ENCODE data around the gene DOCK3. TPM values are rescaled to one million over a fixed set of nuclear protein-coding genes. Genes with fewer than 3 reads are reported as not detected.

Gene DOCK3
- under 1 TPM; 0.02 to 0.32 TPM for total RNA-seq

- no peak for TF ChIP-seq CTCF (IDR thresholded peaks at IDR 0.05)
- Histone ChIP-seq H3K4me3 (peak within 1 kb of the TSS; percentile 23), H3K9ac (ENCODE audit: low read depth in 2 of 2, low read length in 2 of 2) (no peak within 1 kb of the TSS), H3K36me3 (no peaks in the 10 kb centered on the region), H3K27me3 (peaks cover 39% of the 10 kb centered on the region), H3K9me3 (no peaks in the 10 kb centered on the region), H3K4me1 (no peaks in the 10 kb centered on the region), H3K27ac (no peak within 1 kb of the TSS)
- peak; percentile 40 for DNase-seq
- intact Hi-C loops (cut with DNase I) = no loop called here
Measured at GRCh38 chr3:50674349-50675178, at the start of gene DOCK3. DOCK3 (plus strand) TSS chr3:50674927; CDS start chr3:50675264, 337 bp downstream.

- Histone ChIP-seq H3K4me3 (no peak overlapping the region), H3K27me3 (no peaks in the 10 kb centered on the region), H3K36me3 (no peaks in the 10 kb centered on the region), H3K9ac (ENCODE audit: low read depth in 2 of 2, low read length in 2 of 2) (peak overlapping the region; percentile 4 to 29), H3K27ac (no peak overlapping the region), H3K9me3 (no peaks in the 10 kb centered on the region), H3K4me1 (peaks cover 5% of the 10 kb centered on the region)
- intact Hi-C loops (cut with DNase I) = no loop called here
- TF ChIP-seq CTCF (IDR thresholded peaks at IDR 0.05) = no peak
- no peak for DNase-seq
Measured at GRCh38 chr3:50625231-50626182, 49.2 kb upstream of the DOCK3 start.

GRCh38 chr3:50626401-50626800 lies 48.3 kb upstream of the DOCK3 start:
- DNase-seq = no peak
- Histone ChIP-seq H3K4me3 (no peak overlapping the region), H3K27me3 (no peaks in the 10 kb centered on the region), H3K27ac (no peak overlapping the region), H3K36me3 (no peaks in the 10 kb centered on the region), H3K4me1 (peaks cover 5% of the 10 kb centered on the region), H3K9ac (ENCODE audit: low read depth in 2 of 2, low read length in 2 of 2) (no peak overlapping the region), H3K9me3 (no peaks in the 10 kb centered on the region)
- TF ChIP-seq CTCF (IDR thresholded peaks at IDR 0.05) = no peak
- intact Hi-C loops (cut with DNase I) = no loop called here

GRCh38 chr3:50627407-50628051 lies 47.2 kb upstream of the DOCK3 start:
- intact Hi-C loops (cut with DNase I) = no loop called here
- no peak overlapping the region for H3K9ac ChIP-seq (ENCODE audit: low read depth in 2 of 2, low read length in 2 of 2)
- no peaks in the 10 kb centered on the region for H3K9me3 ChIP-seq
- peaks cover 5% of the 10 kb centered on the region for H3K4me1 ChIP-seq
- no peak for DNase-seq
- H3K36me3 ChIP-seq = no peaks in the 10 kb centered on the region
- no peak overlapping the region for H3K27ac ChIP-seq
- no peaks in the 10 kb centered on the region for H3K27me3 ChIP-seq
- H3K4me3 ChIP-seq = no peak overlapping the region
- no peak for TF ChIP-seq CTCF (IDR thresholded peaks at IDR 0.05)

- Histone ChIP-seq H3K27ac (no peak overlapping the region), H3K4me1 (peaks cover 5% of the 10 kb centered on the region)
Measured at GRCh38 chr3:50628601-50629000, 46.1 kb upstream of the DOCK3 start.

More at GRCh38 chr3:50628601-50629000, 46.1 kb upstream of the DOCK3 start:
- Histone ChIP-seq H3K36me3 (no peaks in the 10 kb centered on the region), H3K9ac (ENCODE audit: low read depth in 2 of 2, low read length in 2 of 2) (no peak overlapping the region), H3K4me3 (no peak overlapping the region), H3K27me3 (no peaks in the 10 kb centered on the region), H3K9me3 (no peaks in the 10 kb centered on the region)
- no peak for TF ChIP-seq CTCF (IDR thresholded peaks at IDR 0.05)
- no peak for DNase-seq
- intact Hi-C loops (cut with DNase I) = no loop called here
